Nephron progenitor cell (in vitro differentiated cells): ENCODE results near the gene OR8B3.

ENCODE experiments used
- DNase-seq: peaks from one replicate; pipeline ENCODE4 v3.0.0; 2021
- H3K27ac Mint-ChIP-seq: 2 replicates; pipeline ENCODE4 v1.8.0; 2021; ENCODE audit warnings: mild to moderate bottlenecking, moderate library complexity, mixed read lengths
- H3K27me3 Mint-ChIP-seq: 2 replicates; pipeline ENCODE4 v1.8.0; 2021; ENCODE audit warnings: mild to moderate bottlenecking, low read depth, mixed read lengths; ENCODE audit not compliant: poor library complexity
- H3K36me3 Mint-ChIP-seq: 2 replicates; pipeline ENCODE4 v1.8.0; 2021; ENCODE audit warnings: low read depth, mixed read lengths
- H3K4me1 Mint-ChIP-seq: 2 replicates; pipeline ENCODE4 v1.8.0; 2021; ENCODE audit warnings: mixed read lengths
- H3K4me3 Mint-ChIP-seq: 2 replicates; pipeline ENCODE4 v1.8.0; 2021; ENCODE audit warnings: mild to moderate bottlenecking, moderate library complexity, mixed read lengths
- H3K9me3 Mint-ChIP-seq: 2 replicates; pipeline ENCODE4 v1.8.0; 2021; ENCODE audit warnings: mild to moderate bottlenecking, moderate library complexity, mixed read lengths
- TF ChIP-seq, protein P1 (sequence below): fragments of 200-600 bp; sonication (generic); IDR thresholded peaks from 2 replicates; pipeline ENCODE4 v1.5.0; 2021; ENCODE audit warnings: antibody characterized with exemption

Gene OR8B3

DNA sequence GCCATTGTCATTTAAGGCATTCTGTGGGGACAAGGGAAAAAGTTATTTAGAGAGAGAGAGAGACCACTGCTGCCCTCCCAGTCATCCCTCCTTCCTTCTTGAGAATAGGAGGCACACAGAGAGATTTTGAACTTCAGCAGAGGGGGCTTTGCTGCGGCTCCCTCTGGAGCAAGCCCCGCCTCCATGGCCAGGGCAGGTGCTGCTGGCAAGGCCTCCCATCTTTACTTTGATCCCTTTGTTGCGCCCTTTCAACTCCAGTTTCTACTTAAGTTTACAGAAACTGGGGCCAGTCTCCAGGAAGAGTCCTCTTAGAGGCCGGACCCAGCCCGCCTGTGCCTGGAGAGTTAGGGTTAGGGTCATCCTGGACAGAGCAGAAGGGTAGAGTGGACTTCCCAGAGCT lies 42.3 kb upstream of the OR8B3 start:
- Mint-ChIP-seq H3K4me3 (no peak overlapping the region), H3K9me3 (peaks cover 4% of the 10 kb centered on the region), H3K4me1 (no peaks in the 10 kb centered on the region), H3K36me3 (no peaks in the 10 kb centered on the region), H3K27ac (no peak overlapping the region), H3K27me3 (no peaks in the 10 kb centered on the region)
- DNase-seq: no peak
- TF ChIP-seq, protein P1, sequence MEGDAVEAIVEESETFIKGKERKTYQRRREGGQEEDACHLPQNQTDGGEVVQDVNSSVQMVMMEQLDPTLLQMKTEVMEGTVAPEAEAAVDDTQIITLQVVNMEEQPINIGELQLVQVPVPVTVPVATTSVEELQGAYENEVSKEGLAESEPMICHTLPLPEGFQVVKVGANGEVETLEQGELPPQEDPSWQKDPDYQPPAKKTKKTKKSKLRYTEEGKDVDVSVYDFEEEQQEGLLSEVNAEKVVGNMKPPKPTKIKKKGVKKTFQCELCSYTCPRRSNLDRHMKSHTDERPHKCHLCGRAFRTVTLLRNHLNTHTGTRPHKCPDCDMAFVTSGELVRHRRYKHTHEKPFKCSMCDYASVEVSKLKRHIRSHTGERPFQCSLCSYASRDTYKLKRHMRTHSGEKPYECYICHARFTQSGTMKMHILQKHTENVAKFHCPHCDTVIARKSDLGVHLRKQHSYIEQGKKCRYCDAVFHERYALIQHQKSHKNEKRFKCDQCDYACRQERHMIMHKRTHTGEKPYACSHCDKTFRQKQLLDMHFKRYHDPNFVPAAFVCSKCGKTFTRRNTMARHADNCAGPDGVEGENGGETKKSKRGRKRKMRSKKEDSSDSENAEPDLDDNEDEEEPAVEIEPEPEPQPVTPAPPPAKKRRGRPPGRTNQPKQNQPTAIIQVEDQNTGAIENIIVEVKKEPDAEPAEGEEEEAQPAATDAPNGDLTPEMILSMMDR: no peak

DNA sequence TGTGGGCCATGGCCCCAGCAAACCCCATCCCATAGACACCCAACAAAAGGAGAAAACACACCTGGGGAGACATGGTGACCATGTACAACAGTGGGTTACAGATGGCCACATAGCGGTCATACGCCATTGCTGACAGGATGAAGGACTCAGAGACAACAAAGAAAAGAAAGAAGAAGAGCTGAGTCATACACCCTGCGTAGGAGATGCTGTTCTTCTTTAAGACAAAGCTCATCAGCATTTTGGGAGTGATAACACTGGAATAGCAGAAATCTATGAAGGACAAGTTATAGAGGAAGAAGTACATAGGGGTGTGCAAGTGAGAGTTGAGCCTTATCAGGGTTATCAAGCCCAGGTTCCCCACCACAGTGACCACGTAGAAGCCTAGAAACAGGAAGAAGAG lies 41.8 kb upstream of the OR8B3 start:
- Mint-ChIP-seq H3K4me1 (no peaks in the 10 kb centered on the region), H3K27me3 (no peaks in the 10 kb centered on the region), H3K4me3 (no peak overlapping the region), H3K36me3 (no peaks in the 10 kb centered on the region), H3K9me3 (peaks cover 4% of the 10 kb centered on the region), H3K27ac (no peak overlapping the region)
- no peak for DNase-seq
- TF ChIP-seq, protein P1: no peak

DNA sequence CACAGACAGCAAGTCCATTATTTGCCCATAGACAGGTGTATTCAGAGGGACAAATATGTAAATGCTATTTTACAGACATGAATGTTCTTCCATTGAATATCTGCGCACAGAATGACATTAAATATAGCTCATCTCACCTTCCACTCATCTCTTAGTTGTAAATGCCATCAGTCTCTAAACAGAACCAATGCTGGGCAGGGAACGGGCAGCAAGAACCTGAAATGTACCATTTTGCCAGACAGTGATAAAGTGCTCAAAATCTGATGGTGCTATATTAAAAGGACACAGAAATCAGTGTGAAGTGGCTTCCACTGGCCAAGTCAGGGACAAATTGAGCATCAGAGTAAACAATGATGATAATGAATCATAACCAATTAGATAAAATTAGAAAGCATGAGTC lies 35.9 kb upstream of the OR8B3 start:
- Mint-ChIP-seq H3K4me3 (no peak overlapping the region), H3K9me3 (peaks cover 15% of the 10 kb centered on the region), H3K27me3 (no peaks in the 10 kb centered on the region), H3K4me1 (no peaks in the 10 kb centered on the region), H3K36me3 (no peaks in the 10 kb centered on the region), H3K27ac (no peak overlapping the region)
- no peak for DNase-seq
- TF ChIP-seq, protein P1: no peak

DNA sequence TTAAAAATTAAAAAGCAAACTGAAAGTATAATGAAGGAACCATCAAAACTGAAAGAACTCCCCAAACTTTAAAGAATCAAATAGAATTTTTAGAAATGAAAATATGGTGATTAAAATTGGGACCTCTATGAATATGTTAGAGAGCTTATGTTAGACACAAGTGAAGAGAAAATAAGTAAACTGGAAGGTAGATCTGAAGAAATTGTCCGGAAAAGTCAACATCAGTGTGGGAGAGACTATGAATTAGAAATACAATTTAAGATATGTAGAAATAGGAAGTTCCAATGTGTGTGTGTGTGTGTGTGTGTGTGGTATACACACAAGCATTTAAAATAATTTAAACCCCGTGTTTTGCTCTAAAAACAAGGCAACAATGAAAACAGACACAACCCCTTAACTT lies 30.8 kb upstream of the OR8B3 start:
- H3K36me3 Mint-ChIP-seq: peaks cover 9% of the 10 kb centered on the region
- no peak for DNase-seq
- no peak overlapping the region for H3K4me3 Mint-ChIP-seq
- H3K27ac Mint-ChIP-seq: no peak overlapping the region
- H3K27me3 Mint-ChIP-seq: peaks cover 15% of the 10 kb centered on the region
- no peaks in the 10 kb centered on the region for H3K4me1 Mint-ChIP-seq
- TF ChIP-seq, protein P1: no peak
- peaks cover 28% of the 10 kb centered on the region for H3K9me3 Mint-ChIP-seq

DNA sequence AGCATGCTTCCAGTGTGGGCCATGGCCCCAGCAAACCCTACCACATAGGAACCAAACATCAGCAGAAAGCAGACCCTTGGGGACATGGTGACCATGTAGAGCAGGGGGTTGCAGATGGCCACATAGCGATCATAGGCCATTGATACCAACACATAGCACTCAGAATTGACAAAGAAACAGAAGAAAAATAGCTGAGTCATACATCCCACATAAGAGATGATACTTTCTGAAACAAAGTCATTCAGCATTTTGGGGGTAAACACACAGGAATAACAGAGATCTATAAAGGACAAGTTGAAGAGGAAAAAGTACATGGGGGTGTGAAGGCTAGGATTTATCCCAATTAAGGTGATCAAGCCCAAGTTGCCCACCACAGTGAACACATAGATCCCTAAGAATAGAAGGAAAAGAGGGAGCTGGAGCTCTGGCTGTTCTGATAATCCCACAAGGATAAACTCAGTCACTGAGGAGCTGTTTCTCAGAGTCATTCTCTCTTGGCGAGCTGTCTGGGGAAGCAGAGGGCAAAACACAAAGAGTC lies 25.6 kb upstream of the OR8B3 start, which contains the start of gene OR8B4:
OR8B4 (minus strand) TSS at position 488 of the 538 bp plus-strand sequence; CDS start at position 488, 0 bp downstream.
- no peak for DNase-seq
- TF ChIP-seq, protein P1: no peak
- Mint-ChIP-seq H3K4me3 (no peak within 1 kb of the TSS), H3K9me3 (peaks cover 14% of the 10 kb centered on the region), H3K27me3 (peaks cover 15% of the 10 kb centered on the region), H3K27ac (no peak within 1 kb of the TSS), H3K36me3 (peaks cover 9% of the 10 kb centered on the region), H3K4me1 (no peaks in the 10 kb centered on the region)

DNA sequence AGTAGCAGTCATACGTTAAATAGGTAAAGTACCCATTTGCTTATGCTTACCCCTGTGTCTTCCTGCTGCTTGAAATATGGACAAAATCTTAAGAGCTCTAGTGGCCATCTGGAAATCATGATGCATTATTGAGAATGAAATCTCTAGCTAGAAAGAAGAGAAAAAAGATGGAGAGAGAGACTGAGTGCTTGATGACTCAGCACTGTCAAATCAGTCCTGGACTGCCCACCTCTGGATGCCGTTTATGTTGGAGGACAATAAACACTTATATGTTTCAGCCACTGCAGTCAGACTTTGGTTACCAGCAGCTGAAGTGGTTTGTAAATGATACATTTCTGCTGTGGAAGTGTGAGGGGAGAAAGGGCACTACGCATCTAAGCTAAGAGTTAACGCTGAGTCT lies 22.2 kb upstream of the OR8B3 start:
- no peaks in the 10 kb centered on the region for H3K9me3 Mint-ChIP-seq
- no peak for DNase-seq
- TF ChIP-seq, protein P1: no peak
- no peaks in the 10 kb centered on the region for H3K36me3 Mint-ChIP-seq
- H3K27me3 Mint-ChIP-seq: peaks cover 8% of the 10 kb centered on the region
- H3K4me3 Mint-ChIP-seq: no peak overlapping the region
- no peak overlapping the region for H3K27ac Mint-ChIP-seq
- no peaks in the 10 kb centered on the region for H3K4me1 Mint-ChIP-seq
